ENCODE measurements around the gene PSMF1. TPM values are rescaled to one million over a fixed set of nuclear protein-coding genes. Genes with fewer than 3 reads are reported as not detected.

The PSMF1 gene
- total RNA-seq, 3 donors from 2014 or later, result 113 to 118 (median 117) TPM

DNA sequence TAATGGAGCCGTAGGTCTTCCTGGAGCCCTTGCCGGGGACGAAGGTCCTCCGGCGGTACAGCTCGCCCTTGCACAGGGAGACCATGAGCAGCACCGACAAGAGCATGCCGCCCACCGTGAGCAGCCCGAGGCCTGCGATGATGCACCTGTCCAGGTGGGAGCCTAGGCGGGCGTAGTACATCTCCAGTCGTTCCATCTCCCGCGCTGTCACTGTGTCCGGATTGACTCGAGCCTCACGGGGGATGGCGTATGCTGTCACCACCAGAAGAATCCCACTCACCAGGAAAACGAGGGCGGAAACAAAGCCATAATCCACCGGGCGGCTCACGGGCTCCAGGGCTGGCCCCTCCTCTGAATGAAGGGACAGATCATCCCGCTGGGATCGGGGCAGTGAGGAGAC, 62.5 kb downstream of the PSMF1 start:
- intact Hi-C loops (cut with DNase I, micrococcal nuclease), result no loop called here
- TF ChIP-seq, protein P1, sequence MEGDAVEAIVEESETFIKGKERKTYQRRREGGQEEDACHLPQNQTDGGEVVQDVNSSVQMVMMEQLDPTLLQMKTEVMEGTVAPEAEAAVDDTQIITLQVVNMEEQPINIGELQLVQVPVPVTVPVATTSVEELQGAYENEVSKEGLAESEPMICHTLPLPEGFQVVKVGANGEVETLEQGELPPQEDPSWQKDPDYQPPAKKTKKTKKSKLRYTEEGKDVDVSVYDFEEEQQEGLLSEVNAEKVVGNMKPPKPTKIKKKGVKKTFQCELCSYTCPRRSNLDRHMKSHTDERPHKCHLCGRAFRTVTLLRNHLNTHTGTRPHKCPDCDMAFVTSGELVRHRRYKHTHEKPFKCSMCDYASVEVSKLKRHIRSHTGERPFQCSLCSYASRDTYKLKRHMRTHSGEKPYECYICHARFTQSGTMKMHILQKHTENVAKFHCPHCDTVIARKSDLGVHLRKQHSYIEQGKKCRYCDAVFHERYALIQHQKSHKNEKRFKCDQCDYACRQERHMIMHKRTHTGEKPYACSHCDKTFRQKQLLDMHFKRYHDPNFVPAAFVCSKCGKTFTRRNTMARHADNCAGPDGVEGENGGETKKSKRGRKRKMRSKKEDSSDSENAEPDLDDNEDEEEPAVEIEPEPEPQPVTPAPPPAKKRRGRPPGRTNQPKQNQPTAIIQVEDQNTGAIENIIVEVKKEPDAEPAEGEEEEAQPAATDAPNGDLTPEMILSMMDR (IDR thresholded peaks at IDR 0.05), result no peak
- Histone ChIP-seq H3K9me3 (no peaks in the 10 kb centered on the region), H3K36me3 (ENCODE audit: low read depth) (no peaks in the 10 kb centered on the region), H3K4me3 (no peak overlapping the region), H3K4me1 (ENCODE audit: low read depth) (peaks cover 7% of the 10 kb centered on the region)
- DNase-seq (no peak), ATAC-seq (no peak)

DNA sequence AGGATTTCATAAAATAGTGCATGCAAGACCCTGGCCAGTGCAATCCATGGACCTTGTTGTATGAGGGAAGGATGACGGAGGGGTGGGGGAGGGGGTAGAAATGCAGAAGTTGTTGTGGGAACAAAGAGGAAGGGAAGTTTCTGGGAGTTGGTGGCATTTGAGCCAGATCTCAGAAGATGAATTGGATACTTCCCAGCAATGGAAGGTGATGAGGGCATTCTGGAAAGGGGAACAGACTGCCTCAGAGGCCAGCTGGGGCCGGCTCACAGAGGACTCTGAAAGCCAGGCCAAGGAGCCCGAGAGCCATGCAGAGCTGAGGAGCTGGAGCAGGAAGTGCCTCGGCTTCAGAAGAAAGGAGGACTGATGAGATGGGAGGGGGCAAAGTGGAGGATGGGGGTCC, 63.7 kb downstream of the PSMF1 start:
- intact Hi-C loops (cut with DNase I, micrococcal nuclease), result no loop called here
- ATAC-seq (no peak), DNase-seq (no peak)
- H3K4me3 ChIP-seq, result no peak overlapping the region
- H3K4me1 ChIP-seq (ENCODE audit: low read depth), result peaks cover 7% of the 10 kb centered on the region
- H3K9me3 ChIP-seq, result no peaks in the 10 kb centered on the region
- TF ChIP-seq, protein P1 (IDR thresholded peaks at IDR 0.05), result no peak
- no peaks in the 10 kb centered on the region for H3K36me3 ChIP-seq (ENCODE audit: low read depth)

DNA sequence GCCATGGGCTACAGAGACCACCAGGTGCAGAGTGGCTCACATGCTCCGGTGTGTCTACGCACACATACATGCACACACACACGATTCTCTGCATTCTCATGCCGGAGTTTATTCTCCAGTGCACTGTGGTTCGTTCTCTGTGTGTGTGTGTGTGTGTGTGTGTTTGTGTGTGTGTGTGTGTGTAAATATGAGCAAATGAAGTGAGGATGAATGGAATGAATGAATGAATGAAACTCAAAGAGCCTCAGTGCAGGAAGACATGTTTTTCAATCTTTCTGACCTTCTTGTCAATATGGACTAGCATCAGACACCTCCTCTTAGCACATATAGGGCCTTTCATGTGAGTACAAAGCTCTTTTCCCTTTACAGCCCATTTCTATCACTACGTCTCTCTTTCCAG, 64.8 kb downstream of the PSMF1 start:
- ATAC-seq (no peak), DNase-seq (no peak)
- intact Hi-C loops (cut with DNase I, micrococcal nuclease), result no loop called here
- peaks cover 13% of the 10 kb centered on the region for H3K4me1 ChIP-seq (ENCODE audit: low read depth)
- TF ChIP-seq, protein P1 (IDR thresholded peaks at IDR 0.05), result no peak
- no peak overlapping the region for H3K4me3 ChIP-seq
- no peaks in the 10 kb centered on the region for H3K9me3 ChIP-seq
- no peaks in the 10 kb centered on the region for H3K36me3 ChIP-seq (ENCODE audit: low read depth)

DNA sequence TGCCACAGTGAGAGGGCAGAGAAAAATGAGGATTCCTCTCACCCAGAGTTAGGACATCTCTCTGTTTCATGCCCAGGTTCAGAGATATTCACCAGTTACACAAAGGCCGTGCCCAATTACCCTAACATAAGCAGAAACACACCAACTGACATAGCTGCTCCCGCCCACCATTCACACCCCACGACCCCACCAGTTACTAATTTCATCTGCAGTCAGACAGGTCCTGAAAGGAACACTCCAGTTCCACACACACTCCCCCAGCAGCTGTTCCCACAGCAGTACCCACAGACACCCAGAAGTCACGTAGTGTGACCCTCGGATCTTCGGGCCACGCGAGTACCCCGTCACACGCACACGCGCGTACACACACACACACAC, 65.8 kb downstream of the PSMF1 start:
- DNase-seq, result no peak
- ATAC-seq, result no peak
- TF ChIP-seq, protein P1 (IDR thresholded peaks at IDR 0.05), result no peak
- Histone ChIP-seq H3K9me3 (no peaks in the 10 kb centered on the region), H3K36me3 (ENCODE audit: low read depth) (no peaks in the 10 kb centered on the region), H3K4me3 (no peak overlapping the region), H3K4me1 (ENCODE audit: low read depth) (peaks cover 13% of the 10 kb centered on the region)
- intact Hi-C loops (cut with DNase I, micrococcal nuclease), result no loop called here

DNA sequence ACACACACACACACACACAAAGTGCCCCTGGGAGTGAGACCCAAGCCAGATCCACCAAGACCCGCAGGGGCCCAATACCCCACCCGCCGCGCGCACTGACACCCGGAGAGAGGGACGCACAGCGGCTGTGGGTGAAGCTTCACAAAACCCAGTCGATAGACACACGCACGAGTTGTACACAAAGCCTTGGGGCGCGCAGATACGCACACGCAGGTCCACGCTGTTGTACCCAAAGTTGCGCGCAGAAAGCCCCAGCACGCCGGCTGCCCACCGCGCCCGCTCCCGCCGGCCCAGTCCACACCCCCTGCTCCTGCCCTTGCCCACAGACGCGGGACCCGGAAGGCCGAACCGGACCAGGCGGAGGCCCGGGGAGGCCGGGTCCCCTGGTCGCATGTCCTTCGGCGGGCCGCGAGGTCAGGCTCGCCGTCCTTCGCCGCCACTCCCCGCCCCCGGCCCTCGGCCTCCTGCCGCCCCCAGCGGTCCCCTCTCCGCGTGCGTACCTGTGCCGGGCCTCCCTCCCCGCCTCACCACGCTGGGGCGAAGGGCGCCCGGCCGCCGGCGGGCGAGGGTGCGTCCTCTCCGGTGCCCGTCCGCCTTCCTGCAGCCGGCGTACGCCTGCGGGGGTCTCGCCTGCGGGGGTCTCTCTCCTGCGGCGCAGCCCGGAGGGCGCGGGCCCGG, 66.4 kb downstream of the PSMF1 start, which contains the start of gene TMEM74B:
Gene TMEM74B (minus strand): TSS at position 344 of the 678 bp plus-strand sequence. CDS start 1,180 bp downstream, outside the sequence.
- intact Hi-C loops (cut with DNase I, micrococcal nuclease), result no loop called here
- ATAC-seq (peak; percentile 10), DNase-seq (no peak)
- TF ChIP-seq, protein P1 (IDR thresholded peaks at IDR 0.05), result no peak
- H3K4me3 ChIP-seq, result no peak within 1 kb of the TSS
- H3K4me1 ChIP-seq (ENCODE audit: low read depth), result peaks cover 13% of the 10 kb centered on the region
- no peaks in the 10 kb centered on the region for H3K9me3 ChIP-seq
- no peaks in the 10 kb centered on the region for H3K36me3 ChIP-seq (ENCODE audit: low read depth)
